ENCODE measurements around the gene OR10A2.
"Not testable (repeated sequence)": the region's sequence is repeated elsewhere in the genome, so short reads cannot be mapped to it uniquely, and the experiment has no call there.

Gene OR10A2

DNA sequence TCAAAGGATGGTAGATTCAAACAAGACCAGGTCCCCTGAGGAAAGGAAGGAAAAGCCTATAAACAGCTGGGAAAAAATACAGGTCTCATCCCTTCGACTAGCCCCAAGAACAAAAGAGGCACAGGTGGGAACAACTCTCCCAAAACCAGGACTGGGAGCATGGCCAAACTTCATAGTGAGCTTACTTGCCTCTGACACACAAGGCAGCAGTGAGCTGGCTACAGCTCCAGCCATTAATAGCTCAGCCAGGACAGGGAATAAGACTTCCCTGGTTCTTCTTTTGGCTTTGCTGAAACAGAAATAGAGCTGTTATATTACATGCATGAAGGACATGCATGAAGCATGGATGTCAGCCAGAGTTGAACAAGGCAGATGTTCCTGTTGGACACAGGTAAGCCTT, at the start of gene OR10A2:
TSS of gene OR10A2 (plus strand) at position 97 of the 400 bp plus-strand sequence. CDS start 6,698 bp downstream, outside the sequence.
- DNase-seq = no peak

DNA sequence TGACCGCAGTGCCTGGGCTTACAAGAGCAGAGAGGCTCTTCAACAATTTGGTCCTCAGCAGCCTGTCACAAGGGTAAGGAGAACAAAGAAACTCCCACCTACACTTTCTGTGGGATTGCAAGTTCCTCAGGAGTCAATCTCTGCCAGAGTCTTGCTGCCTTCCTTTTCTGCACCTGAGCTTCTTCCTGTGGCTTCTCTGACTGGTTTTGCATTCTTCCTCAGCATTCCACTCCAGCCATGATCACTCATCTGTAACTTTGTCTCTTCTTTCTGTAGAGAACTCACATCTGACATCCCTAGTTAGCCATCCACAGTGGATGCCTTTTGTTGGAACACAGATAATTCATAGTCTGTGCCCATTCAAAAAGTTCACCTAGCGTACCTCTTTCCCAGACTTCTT, 49.2 kb upstream of the OR10A2 start:
- no peak for DNase-seq

DNA sequence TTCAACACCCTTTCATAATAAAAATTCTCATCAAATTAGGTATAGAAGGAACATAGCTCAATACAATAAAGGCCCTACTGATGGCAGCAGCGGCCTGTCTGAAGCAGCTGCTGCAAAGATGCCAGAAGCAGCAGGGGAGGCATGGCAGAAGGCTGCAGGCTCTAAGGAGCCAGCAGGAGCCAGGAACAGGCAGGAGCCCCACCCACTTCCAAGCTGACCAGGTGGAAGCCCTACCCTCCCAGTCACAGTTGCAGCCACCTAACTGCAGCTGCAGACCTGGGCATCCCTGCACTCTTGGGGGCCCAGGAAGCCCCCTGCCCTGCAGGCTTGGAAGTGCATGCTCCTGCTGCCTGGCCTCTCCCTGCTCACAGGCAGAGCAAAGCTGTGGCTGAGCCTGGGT, 45.2 kb upstream of the OR10A2 start:
- no peak for DNase-seq

DNA sequence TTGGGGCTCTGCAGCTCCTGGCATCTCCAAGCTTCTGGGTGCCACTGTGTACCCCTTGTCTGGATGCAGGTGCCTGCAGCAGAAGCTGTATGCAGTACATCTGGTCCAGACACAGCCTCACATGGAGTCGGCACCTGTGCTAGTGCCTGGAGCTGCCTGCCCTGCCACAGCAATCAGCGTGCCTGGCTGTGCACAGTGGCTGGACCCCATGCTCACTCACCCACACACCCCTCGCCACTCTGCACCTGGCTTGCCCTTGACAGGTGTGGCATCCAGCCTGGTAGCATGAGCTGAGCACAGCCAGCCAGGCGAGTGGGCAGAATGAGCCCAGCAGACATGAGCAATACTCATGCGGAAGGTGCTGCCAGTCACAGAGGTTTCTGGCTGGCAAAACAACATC, 43.9 kb upstream of the OR10A2 start:
- no peak for DNase-seq

GRCh38 chr11:6824136-6824823, 38.6 kb upstream of the OR10A2 start:
- DNase-seq = no peak

GRCh38 chr11:6825231-6825744, 37.6 kb upstream of the OR10A2 start:
- DNase-seq = no peak

GRCh38 chr11:6828103-6828502, 34.8 kb upstream of the OR10A2 start:
- DNase-seq = no peak

GRCh38 chr11:6833356-6833755, 29.5 kb upstream of the OR10A2 start:
- DNase-seq = no peak

- no peak for DNase-seq
Observed at GRCh38 chr11:6834021-6834420, 28.8 kb upstream of the OR10A2 start.

DNA sequence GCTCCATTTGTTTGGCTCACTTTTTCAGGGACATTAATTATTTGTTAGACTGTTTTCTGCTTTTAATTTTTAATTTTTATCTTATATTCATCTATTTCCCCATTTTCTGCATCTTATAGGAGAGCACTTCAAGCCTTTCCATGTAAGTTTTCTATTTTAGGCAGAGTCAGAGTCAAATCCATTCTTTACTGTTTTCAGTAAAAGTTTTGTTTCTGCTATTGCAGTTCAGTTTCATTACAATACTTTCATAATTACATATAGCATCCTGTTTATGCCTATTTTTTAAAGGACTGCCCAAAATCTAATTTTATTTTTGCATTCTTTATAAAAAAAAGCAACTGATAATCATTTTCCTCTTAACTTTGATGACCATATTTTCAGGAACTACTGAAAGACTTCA, 21.2 kb upstream of the OR10A2 start:
- no peak for DNase-seq

GRCh38 chr11:6843670-6844069, 19.2 kb upstream of the OR10A2 start:
- DNase-seq = no peak

DNA sequence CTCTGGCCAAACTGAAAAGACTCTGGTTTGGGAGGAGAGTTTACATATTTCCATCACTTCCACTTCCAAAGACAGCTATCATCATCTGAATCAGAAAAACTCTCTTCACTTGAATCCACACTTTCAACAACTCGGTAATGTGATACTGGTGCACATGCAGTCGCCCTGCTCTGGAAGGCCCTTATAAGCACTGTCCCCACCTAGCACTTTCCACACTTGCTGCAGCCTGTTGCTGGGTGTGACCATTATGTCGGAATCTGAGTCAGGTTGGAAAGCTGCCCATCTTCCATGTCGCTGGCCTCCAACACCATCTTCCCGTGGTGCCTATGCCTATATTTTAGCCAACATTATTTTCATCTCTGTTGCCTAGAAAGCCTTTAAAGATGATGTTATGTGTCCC, 18.5 kb upstream of the OR10A2 start:
- DNase-seq = no peak

DNA sequence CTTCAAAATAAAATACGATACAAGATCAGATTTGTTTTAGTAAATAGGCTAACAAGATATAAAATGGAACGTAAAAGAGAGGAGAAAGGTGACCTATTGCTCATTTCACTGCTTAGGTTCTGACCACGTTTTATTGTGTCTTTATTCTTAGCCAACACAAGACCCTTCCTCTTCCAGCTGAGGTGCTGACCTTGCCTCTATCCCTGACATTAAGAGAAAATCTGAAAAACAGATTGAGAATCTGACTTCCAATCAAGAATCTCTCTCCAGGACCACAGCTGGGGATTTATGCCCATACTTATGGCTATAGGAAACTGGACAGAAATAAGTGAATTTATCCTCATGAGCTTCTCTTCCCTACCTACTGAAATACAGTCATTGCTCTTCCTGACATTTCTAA, 17.5 kb upstream of the OR10A2 start, which contains the start of gene OR10A5:
TSS of gene OR10A5 (plus strand) at position 301 of the 400 bp plus-strand sequence. CDS start at position 301, 0 bp downstream.
- no peak for DNase-seq

- no peak for DNase-seq
Observed at GRCh38 chr11:6850526-6850925, 12.3 kb upstream of the OR10A2 start.

- not testable (repeated sequence) for DNase-seq
Observed at GRCh38 chr11:6854801-6855200, 8.1 kb upstream of the OR10A2 start.

DNA sequence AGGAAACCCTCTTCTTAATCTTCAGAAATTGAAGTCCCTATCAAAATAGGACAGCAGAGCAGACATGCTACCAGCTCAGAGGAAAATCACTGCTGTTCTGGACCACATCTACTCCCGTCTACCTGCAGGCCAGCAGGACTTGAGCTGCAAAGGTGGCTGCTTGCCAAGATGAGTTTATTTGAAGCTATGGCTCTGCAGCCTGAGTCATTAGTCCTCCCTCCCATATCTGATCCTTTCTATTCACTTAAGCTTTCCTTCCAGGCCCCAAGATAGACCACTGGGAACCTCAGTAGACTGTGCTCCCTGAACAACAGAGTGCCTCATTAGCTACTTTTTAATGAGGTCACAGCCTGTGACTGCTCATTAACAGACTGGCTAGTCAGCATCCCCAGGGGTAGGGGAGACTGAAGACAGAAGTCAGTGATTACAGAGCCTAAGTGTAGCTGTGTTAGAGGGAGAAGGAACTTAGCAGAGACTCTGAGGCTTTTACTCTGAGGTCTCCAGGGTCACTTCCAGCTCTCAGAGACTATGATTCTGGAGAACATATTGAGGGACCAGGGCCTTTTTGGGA, 6.8 kb upstream of the OR10A2 start:
- no peak for DNase-seq

DNA sequence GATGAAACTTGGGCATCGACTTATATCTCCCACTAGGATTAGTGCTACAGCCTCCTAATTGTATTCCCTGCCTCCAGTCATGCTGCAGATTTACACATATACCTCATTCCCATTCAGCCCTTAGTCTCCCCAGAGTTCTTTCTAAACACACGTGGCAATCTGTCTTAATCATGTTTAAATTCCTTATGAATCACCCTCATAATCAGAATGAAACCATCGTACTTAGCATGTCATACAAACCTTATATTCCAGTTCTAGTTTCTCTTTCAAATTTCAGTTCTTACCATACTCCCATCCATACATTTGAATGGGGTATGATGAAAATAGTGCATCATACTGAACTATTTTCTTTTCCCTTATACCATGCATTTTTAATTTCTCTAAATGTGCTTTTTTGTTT, 6.0 kb upstream of the OR10A2 start:
- no peak for DNase-seq

- no peak for DNase-seq
Observed at GRCh38 chr11:6864438-6864837, 1.6 kb downstream of the OR10A2 start.

GRCh38 chr11:6871278-6871677, 8.4 kb downstream of the OR10A2 start:
- DNase-seq = no peak

GRCh38 chr11:6875761-6876160, 12.9 kb downstream of the OR10A2 start:
- no peak for DNase-seq

GRCh38 chr11:6876325-6876724, 13.5 kb downstream of the OR10A2 start, which contains the start of gene OR10A4:
TSS of gene OR10A4 (plus strand) at chr11:6876625. CDS start at chr11:6876648, 23 bp downstream.
- no peak for DNase-seq

- no peak for DNase-seq
Observed at GRCh38 chr11:6876914-6877313, 14.1 kb downstream of the OR10A2 start.

- DNase-seq = no peak
Observed at GRCh38 chr11:6882751-6883150, 19.9 kb downstream of the OR10A2 start.

DNA sequence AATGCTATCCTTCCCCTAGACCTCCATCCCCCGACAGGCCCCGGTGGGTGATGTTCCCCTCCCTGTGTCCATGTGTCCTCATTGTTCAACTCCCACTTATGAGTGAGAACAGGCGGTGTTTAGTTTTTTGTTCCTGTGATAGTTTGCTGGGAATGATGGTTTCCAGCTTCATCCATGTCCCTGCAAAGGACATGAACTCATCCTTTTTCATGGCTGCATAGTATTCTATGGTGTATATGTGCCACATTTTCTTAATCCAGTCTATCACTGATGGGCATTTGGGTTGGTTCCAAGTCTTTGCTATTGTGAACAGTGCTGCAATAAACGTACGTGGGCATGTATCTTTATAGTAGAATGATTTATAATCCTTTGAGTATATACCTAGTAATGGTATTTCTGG, 24.9 kb downstream of the OR10A2 start:
- DNase-seq = not testable (repeated sequence)

DNA sequence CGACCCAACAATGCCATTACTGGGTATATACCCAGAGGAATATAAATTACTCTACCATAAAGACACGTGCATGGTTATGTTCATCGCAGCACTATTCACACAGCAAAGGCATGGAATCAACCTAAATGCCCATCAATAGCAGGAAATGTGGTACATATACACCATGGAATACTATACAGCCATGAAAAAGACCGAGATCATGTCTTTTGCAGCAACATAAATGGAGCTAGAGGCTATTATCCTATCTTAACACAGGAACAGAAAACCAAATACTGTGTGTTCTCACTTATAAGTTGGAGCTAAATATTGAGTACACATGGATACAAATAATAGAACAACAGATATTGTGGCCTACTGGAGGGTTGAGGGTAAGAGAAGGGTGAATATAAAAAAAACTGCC, 26.0 kb downstream of the OR10A2 start:
- no peak for DNase-seq

Data from stimulated activated CD4-positive, alpha-beta T cell treated with anti-CD3 and anti-CD28 coated beads, Interleukin-12 subunit alpha, Interleukin-12 subunit beta, amount 100 ng/mL, for 4 hours (primary cell).